Kidney (tissue), 14 donors: ENCODE results near the gene KIF9. TPM values are rescaled to one million over a fixed set of nuclear protein-coding genes. Genes with fewer than 3 reads are reported as not detected.
"Not testable (repeated sequence)": the region's sequence is repeated elsewhere in the genome, so short reads cannot be mapped to it uniquely, and the experiment has no call there.

ENCODE experiments used
- DNase-seq, 5 donors: peaks; one replicate each; pipeline ENCODE4 v3.0.0-alpha.2; 2013 to 2020
- FAIRE-seq: peaks from 2 replicates; lab custom pipeline; 2012; peaks lifted over from hg19 to GRCh38; lab: Jason Lieb, UNC
- H3K27ac ChIP-seq, 2 donors: one replicate each; pipeline ENCODE4 v1.7.0; 2013; ENCODE audit warnings: low read depth in 2 of 2, low read length in 2 of 2, inconsistent platforms in 1 of 2
- H3K27me3 ChIP-seq: one replicate; pipeline ENCODE4 v1.7.1; 2013; ENCODE audit warnings: low read length, inconsistent platforms; ENCODE audit not compliant: control insufficient read depth, insufficient read depth
- H3K36me3 ChIP-seq, 3 donors: one replicate each; pipeline versions ENCODE4 v1.7.0 to v1.7.1; 2013; ENCODE audit warnings: low read length in 3 of 3, control low read depth in 1 of 3, inconsistent platforms in 1 of 3; ENCODE audit not compliant: insufficient read depth in 3 of 3, control insufficient read depth in 2 of 3
- H3K4me1 ChIP-seq, 3 donors: one replicate each; pipeline versions ENCODE4 v1.7.0 to v1.7.1; 2013; ENCODE audit warnings: low read length in 3 of 3, inconsistent platforms in 1 of 3, low read depth in 1 of 3; ENCODE audit not compliant: control insufficient read depth in 2 of 3, insufficient read depth in 2 of 3
- H3K4me3 ChIP-seq, 3 donors: one replicate each; pipeline versions ENCODE4 v1.7.0 to v1.8.1; 2013; ENCODE audit warnings: low read length in 3 of 3, control low read depth in 1 of 3, inconsistent platforms in 1 of 3
- H3K9ac ChIP-seq, 3 donors: one replicate each; pipeline versions ENCODE4 v1.7.0 to v1.7.1; 2013; ENCODE audit warnings: low read length in 3 of 3, control low read depth in 1 of 3, inconsistent platforms in 1 of 3
- H3K9me3 ChIP-seq, 3 donors: one replicate each; pipeline versions ENCODE4 v1.7.0 to v1.7.1; 2013; ENCODE audit warnings: low read length in 3 of 3, control low read depth in 1 of 3, inconsistent platforms in 1 of 3; ENCODE audit not compliant: control insufficient read depth in 2 of 3, insufficient read depth in 1 of 3
- CTCF ChIP-seq: IDR thresholded peaks from 3 replicates; pipeline ENCODE4 v1.5.1; 2012; ENCODE audit warnings: mild to moderate bottlenecking, moderate library complexity, borderline replicate concordance; ENCODE audit not compliant: insufficient read depth; ENCODE audit errors: extremely low read depth
- intact Hi-C: fragments of 100-400 bp; cut with DNase I; formaldehyde crosslinking; loops from one replicate; pipeline ENCODE4 v1.11.1; 2022
- polyA plus RNA-seq: library from polyadenylated mRNA; stranded (reverse); fragments of 350-450 nt; fragmentation: Illumina TruSeq; extraction: RNeasy Lipid Tissue Mini Kit (QIAGEN cat#74804); gene quantifications from one replicate; pipeline ENCODE4 v1.2.3, GENCODE V29; 2014; ENCODE audit warnings: low read depth, low replicate concordance; ENCODE audit not compliant: insufficient read depth
- total RNA-seq: library from RNA; stranded (reverse); fragmentation: NEBNext Ultra II Directional; extraction: Animal tissue kit (Norgen Biotek cat#: 25700); gene quantifications from one replicate; pipeline ENCODE4 v1.2.1, GENCODE V29; 2021
- donor health status: control.
- donor health status: control.
- donor health status: control.
- donor health status: control.
- donor health status: control.
- donor health status: DM: yes; HTN: yes; CAD: no.
- donor health status: Normal renal cell carcinoma (clear cell type).

The KIF9 gene
- total and polyA plus RNA-seq, 2 donors from 2014 or later: 16.9 to 32.9 TPM

GRCh38 chr3:47193871-47194859 is 88.4 kb downstream of the KIF9 start:
- Histone ChIP-seq H3K36me3 (no peaks in the 10 kb centered on the region), H3K4me1 (no peaks in the 10 kb centered on the region), H3K4me3 (no peak overlapping the region), H3K27me3 (no peaks in the 10 kb centered on the region), H3K27ac (no peak overlapping the region), H3K9ac (no peak overlapping the region), H3K9me3 (no peaks in the 10 kb centered on the region)
- no peak for FAIRE-seq
- no peak for TF ChIP-seq CTCF
- intact Hi-C loops: no loop called here
- no peak for DNase-seq

GRCh38 chr3:47186285-47186684 is 96.3 kb downstream of the KIF9 start:
- H3K36me3 ChIP-seq: no peaks in the 10 kb centered on the region
- no peak overlapping the region for H3K27ac ChIP-seq
- FAIRE-seq (no peak), DNase-seq (no peak)
- H3K27me3 ChIP-seq: no peaks in the 10 kb centered on the region
- H3K9ac ChIP-seq: no peak overlapping the region
- H3K4me3 ChIP-seq: no peak overlapping the region
- no peaks in the 10 kb centered on the region for H3K9me3 ChIP-seq
- no peak for TF ChIP-seq CTCF
- intact Hi-C loops: no loop called here
- H3K4me1 ChIP-seq: no peaks in the 10 kb centered on the region

GRCh38 chr3:47181685-47182084 is 100.9 kb downstream of the KIF9 start:
- H3K9me3 ChIP-seq, H3K27me3 ChIP-seq, FAIRE-seq, DNase-seq, H3K36me3 ChIP-seq, intact Hi-C loops, H3K27ac ChIP-seq, H3K9ac ChIP-seq, H3K4me1 ChIP-seq, H3K4me3 ChIP-seq: not testable (repeated sequence)

- H3K4me1 ChIP-seq, DNase-seq, H3K9me3 ChIP-seq, H3K9ac ChIP-seq, intact Hi-C loops, H3K27me3 ChIP-seq, H3K36me3 ChIP-seq, FAIRE-seq, H3K27ac ChIP-seq, H3K4me3 ChIP-seq: not testable (repeated sequence)
These were observed 102.6 kb downstream of the KIF9 start for GRCh38 chr3:47180011-47180410.

Other genes starting within 250 kb of the KIF9 start
- gene SETD2, start 118.7 kb downstream of the KIF9 start, total RNA-seq: 49.9 TPM
- gene SETD2, start 118.7 kb downstream of the KIF9 start, polyA plus RNA-seq: 10.5 TPM
- gene KLHL18, start 145 bp upstream of the KIF9 start, total RNA-seq: 31.1 TPM
- 10.6 TPM for gene KLHL18, start 145 bp upstream of the KIF9 start, polyA plus RNA-seq
- 48.5 TPM for gene PTPN23, start 98.2 kb upstream of the KIF9 start, total RNA-seq
- gene PTPN23, start 98.2 kb upstream of the KIF9 start, polyA plus RNA-seq: 12.6 TPM
- 85.1 TPM for gene SCAP, start 193.1 kb upstream of the KIF9 start, total RNA-seq
- gene SCAP, start 193.1 kb upstream of the KIF9 start, polyA plus RNA-seq: 47.3 TPM
- gene ELP6, start 230.9 kb upstream of the KIF9 start, total RNA-seq: 28.6 TPM
- gene ELP6, start 230.9 kb upstream of the KIF9 start, polyA plus RNA-seq: 46.1 TPM